Ishikawa (cell line): ENCODE measurements around the gene CPE.

Experiments
- CEBPB ChIP-seq: IDR thresholded peaks from 2 replicates; pipeline ENCODE4 v1.6.1; 2012
- CREB1 ChIP-seq: IDR thresholded peaks from 2 replicates; pipeline ENCODE4 v1.6.1; 2012; ENCODE audit warnings: low read depth
- EGR1 ChIP-seq: IDR thresholded peaks from 2 replicates; pipeline ENCODE4 v1.6.1; 2012
- EP300 ChIP-seq: IDR thresholded peaks from 2 replicates; pipeline ENCODE4 v1.6.1; 2012; ENCODE audit warnings: borderline replicate concordance
- FOXM1 ChIP-seq: IDR thresholded peaks from 2 replicates; pipeline ENCODE4 v1.6.1; 2012; ENCODE audit warnings: low read depth, borderline replicate concordance
- MAX ChIP-seq: IDR thresholded peaks from 2 replicates; pipeline ENCODE4 v1.6.1; 2012
- NFIC ChIP-seq: IDR thresholded peaks from 2 replicates; pipeline ENCODE4 v1.6.1; 2012
- RAD21 ChIP-seq: IDR thresholded peaks from 2 replicates; pipeline ENCODE4 v1.6.1; 2012; ENCODE audit warnings: low read depth
- REST ChIP-seq: IDR thresholded peaks from 2 replicates; pipeline ENCODE4 v1.6.1; 2012; ENCODE audit warnings: low read depth, mild to moderate bottlenecking
- TAF1 ChIP-seq: IDR thresholded peaks from 2 replicates; pipeline ENCODE4 v1.6.1; 2012; ENCODE audit warnings: low read depth, mild to moderate bottlenecking
- TCF12 ChIP-seq: IDR thresholded peaks from 2 replicates; pipeline ENCODE4 v1.6.1; 2012; ENCODE audit warnings: low read depth
- TEAD4 ChIP-seq: IDR thresholded peaks from 2 replicates; pipeline ENCODE4 v1.6.1; 2012
- USF1 ChIP-seq: IDR thresholded peaks from 2 replicates; pipeline ENCODE4 v1.6.1; 2012
- YY1 ChIP-seq: IDR thresholded peaks from 2 replicates; pipeline ENCODE4 v1.6.1; 2012; ENCODE audit warnings: low read depth
- ZBTB7A ChIP-seq: IDR thresholded peaks from 2 replicates; pipeline ENCODE4 v1.6.1; 2012; ENCODE audit warnings: low read depth

CPE gene

GRCh38 chr4:165378745-165379677 lies at the start of gene CPE:
CPE (plus strand) TSS chr4:165379008; CDS start chr4:165379222, 214 bp downstream.
- TF ChIP-seq FOXM1 (no peak), EGR1 (no peak), TCF12 (no peak; the same call in 1 of the 2 replicates), CREB1 (peak; percentile 41; the same call in 1 of the 2 replicates), RAD21 (peak; percentile 48; the same call in 1 of the 2 replicates), REST (no peak), NFIC (no peak), USF1 (no peak), CEBPB (no peak), MAX (peak; percentile 89), TAF1 (peak; percentile 82), ZBTB7A (peak; percentile 86), EP300 (no peak), YY1 (peak; percentile 67), TEAD4 (peak; percentile 38; the same call in 1 of the 2 replicates)

- TF ChIP-seq TAF1 (no peak), MAX (no peak), FOXM1 (no peak), REST (no peak), EGR1 (no peak), EP300 (no peak), CREB1 (no peak), YY1 (no peak)
Observed at GRCh38 chr4:165330071-165330470, 48.7 kb upstream of the CPE start.

- TF ChIP-seq TCF12 (no peak), USF1 (no peak), YY1 (no peak), ZBTB7A (no peak), REST (no peak), CREB1 (no peak), TAF1 (no peak), CEBPB (no peak), MAX (no peak), FOXM1 (no peak), TEAD4 (no peak), RAD21 (no peak), EP300 (no peak), EGR1 (no peak), NFIC (no peak)
Observed at GRCh38 chr4:165330666-165331065, 48.1 kb upstream of the CPE start.
